Neural crest cell (in vitro differentiated cells): ENCODE data around the gene SLC13A3. TPM values are rescaled to one million over a fixed set of nuclear protein-coding genes. Genes with fewer than 3 reads are reported as not detected.

Experiments used
- DNase-seq: peaks from one replicate; pipeline ENCODE4 v3.0.0; 2021; ENCODE audit warnings: low read depth, mixed read lengths, low spot score
- H3K27ac Mint-ChIP-seq: one replicate; pipeline ENCODE4 v1.8.0; 2021; ENCODE audit warnings: mild to moderate bottlenecking, mixed read lengths; ENCODE audit not compliant: unreplicated experiment
- H3K27me3 Mint-ChIP-seq: 2 replicates; pipeline ENCODE4 v1.8.0; 2021; ENCODE audit warnings: low read depth, mild to moderate bottlenecking, mixed read lengths
- H3K36me3 Mint-ChIP-seq: 2 replicates; pipeline ENCODE4 v1.8.0; 2021; ENCODE audit warnings: low read depth, mild to moderate bottlenecking, mixed read lengths
- H3K4me1 Mint-ChIP-seq: 2 replicates; pipeline ENCODE4 v1.8.0; 2021; ENCODE audit warnings: mixed read lengths
- H3K4me3 Mint-ChIP-seq: one replicate; pipeline ENCODE4 v1.8.0; 2021; ENCODE audit warnings: mild to moderate bottlenecking, mixed read lengths
- H3K9me3 Mint-ChIP-seq: 2 replicates; pipeline ENCODE4 v1.8.0; 2021; ENCODE audit warnings: mixed read lengths
- total RNA-seq: library from RNA; stranded (reverse); gene quantifications from 2 replicates; pipeline ENCODE4 v1.2.1, GENCODE V29; 2021
- TF ChIP-seq, protein P1 (sequence below): fragments of 200-600 bp; sonication (generic); conservative IDR thresholded peaks from 2 replicates; pipeline ENCODE4 v1.5.0; 2021; ENCODE audit warnings: antibody characterized with exemption, mild to moderate bottlenecking

Gene SLC13A3
- total RNA-seq, 1 donor from 2014 or later: 6.7 TPM

DNA sequence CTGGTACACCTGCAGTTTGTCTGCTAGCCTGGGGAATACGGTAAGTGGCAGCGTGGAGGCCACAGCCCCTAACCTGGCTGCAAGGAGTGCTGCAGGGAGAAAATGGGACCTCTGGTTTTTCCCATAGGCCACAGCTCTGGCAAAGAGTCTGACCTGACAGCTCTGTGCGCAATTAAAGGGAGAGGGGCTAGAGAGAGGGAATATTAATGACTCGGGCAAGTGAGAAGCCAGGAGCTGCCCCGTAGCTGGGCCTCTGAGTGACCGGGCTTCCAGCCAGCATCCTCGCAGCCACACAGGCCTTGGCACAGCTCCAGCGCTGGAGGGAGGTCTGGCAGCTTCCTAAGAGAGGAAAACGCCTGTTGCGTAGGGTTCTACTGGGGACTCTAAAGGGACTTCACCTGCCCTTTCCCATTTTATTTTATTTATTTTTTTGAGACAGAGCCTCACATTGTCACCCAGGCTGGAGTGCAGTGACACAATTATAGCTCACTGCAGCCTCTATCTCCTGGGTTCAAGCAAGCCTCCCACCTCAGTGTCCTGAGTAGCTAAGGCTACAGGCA is 82.6 kb downstream of the SLC13A3 start:
- no peak overlapping the region for H3K4me3 Mint-ChIP-seq
- H3K4me1 Mint-ChIP-seq: peaks cover 4% of the 10 kb centered on the region
- no peak for DNase-seq
- no peak overlapping the region for H3K27ac Mint-ChIP-seq
- H3K9me3 Mint-ChIP-seq: no peaks in the 10 kb centered on the region
- H3K27me3 Mint-ChIP-seq: no peaks in the 10 kb centered on the region
- TF ChIP-seq, protein P1, sequence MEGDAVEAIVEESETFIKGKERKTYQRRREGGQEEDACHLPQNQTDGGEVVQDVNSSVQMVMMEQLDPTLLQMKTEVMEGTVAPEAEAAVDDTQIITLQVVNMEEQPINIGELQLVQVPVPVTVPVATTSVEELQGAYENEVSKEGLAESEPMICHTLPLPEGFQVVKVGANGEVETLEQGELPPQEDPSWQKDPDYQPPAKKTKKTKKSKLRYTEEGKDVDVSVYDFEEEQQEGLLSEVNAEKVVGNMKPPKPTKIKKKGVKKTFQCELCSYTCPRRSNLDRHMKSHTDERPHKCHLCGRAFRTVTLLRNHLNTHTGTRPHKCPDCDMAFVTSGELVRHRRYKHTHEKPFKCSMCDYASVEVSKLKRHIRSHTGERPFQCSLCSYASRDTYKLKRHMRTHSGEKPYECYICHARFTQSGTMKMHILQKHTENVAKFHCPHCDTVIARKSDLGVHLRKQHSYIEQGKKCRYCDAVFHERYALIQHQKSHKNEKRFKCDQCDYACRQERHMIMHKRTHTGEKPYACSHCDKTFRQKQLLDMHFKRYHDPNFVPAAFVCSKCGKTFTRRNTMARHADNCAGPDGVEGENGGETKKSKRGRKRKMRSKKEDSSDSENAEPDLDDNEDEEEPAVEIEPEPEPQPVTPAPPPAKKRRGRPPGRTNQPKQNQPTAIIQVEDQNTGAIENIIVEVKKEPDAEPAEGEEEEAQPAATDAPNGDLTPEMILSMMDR: no peak
- no peaks in the 10 kb centered on the region for H3K36me3 Mint-ChIP-seq

DNA sequence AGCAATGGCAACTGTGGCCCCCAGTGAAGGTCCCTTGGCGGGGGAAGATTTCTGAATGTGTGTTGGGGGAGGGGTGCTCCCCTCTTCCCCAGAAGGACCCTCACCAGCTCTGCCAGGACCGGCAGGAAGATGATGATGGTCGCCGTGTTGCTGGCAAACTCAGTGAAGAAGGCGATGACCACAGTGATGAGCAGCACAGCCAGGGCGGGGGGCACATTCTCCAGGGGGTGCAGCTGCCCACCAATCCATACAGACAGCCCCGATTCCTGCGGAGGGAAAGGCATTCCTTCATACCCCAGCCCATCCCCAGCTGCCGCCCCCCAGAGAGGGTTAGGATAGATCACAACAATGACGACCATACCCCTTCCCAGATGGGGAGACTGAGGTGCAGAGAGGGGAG is 85.1 kb downstream of the SLC13A3 start:
- no peak overlapping the region for H3K4me3 Mint-ChIP-seq
- no peaks in the 10 kb centered on the region for H3K36me3 Mint-ChIP-seq
- no peak overlapping the region for H3K27ac Mint-ChIP-seq
- TF ChIP-seq, protein P1: no peak
- H3K9me3 Mint-ChIP-seq: no peaks in the 10 kb centered on the region
- DNase-seq: no peak
- no peaks in the 10 kb centered on the region for H3K4me1 Mint-ChIP-seq
- no peaks in the 10 kb centered on the region for H3K27me3 Mint-ChIP-seq

DNA sequence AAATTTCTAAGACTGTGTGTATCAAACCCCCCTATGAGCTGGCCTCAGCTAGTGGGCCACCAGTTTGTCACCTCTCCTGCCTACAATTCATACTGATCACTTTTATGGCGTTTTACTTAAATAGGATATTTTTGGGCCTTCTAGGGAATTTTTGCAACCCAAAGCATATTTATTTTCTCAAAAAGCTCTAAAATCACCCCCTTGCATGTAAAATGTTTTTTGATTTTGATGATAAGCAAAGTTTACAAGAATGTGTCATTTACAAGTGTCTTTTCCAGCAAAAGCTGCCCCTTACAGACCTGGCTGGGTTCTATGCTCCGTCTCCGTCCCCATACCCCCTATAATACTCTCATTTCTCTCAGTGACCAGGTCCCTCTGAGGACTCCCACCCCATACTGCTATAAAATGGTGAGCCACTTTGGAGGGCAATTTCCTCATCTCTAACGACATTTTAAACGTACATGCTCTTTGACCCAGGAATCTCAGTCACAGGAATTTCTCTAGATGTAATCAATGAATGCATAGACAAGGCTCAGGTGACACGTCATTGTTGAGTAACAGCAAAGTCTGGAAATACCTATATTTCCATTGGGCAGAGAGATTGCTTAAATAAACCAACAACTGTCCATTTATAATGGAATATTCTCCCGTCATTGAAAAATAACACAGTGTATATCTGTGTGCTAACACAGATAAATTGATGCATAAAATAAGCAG is 86.9 kb downstream of the SLC13A3 start:
- H3K4me3 Mint-ChIP-seq: no peak overlapping the region
- DNase-seq: no peak
- TF ChIP-seq, protein P1: no peak
- no peak overlapping the region for H3K27ac Mint-ChIP-seq
- no peaks in the 10 kb centered on the region for H3K9me3 Mint-ChIP-seq
- no peaks in the 10 kb centered on the region for H3K36me3 Mint-ChIP-seq
- H3K4me1 Mint-ChIP-seq: no peaks in the 10 kb centered on the region
- no peaks in the 10 kb centered on the region for H3K27me3 Mint-ChIP-seq

DNA sequence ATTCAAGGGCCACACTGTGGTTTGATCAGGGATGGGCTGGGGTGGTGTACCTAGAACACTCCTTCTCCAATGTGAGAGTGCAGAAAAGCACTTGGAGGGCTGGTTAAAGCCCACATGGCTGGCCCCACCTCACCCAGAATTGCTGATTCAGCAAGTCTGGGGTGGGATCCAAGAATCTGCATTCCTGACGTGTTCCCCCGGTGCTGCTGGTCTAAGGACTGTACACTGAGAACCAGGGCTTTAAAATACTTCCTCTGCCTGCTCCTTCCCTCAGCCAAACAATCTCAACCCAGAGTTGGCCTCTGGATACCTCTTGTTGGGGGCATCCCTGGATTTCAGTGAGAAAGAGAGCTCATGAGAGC is 87.4 kb downstream of the SLC13A3 start:
- H3K27ac Mint-ChIP-seq: no peak overlapping the region
- H3K27me3 Mint-ChIP-seq: no peaks in the 10 kb centered on the region

DNA sequence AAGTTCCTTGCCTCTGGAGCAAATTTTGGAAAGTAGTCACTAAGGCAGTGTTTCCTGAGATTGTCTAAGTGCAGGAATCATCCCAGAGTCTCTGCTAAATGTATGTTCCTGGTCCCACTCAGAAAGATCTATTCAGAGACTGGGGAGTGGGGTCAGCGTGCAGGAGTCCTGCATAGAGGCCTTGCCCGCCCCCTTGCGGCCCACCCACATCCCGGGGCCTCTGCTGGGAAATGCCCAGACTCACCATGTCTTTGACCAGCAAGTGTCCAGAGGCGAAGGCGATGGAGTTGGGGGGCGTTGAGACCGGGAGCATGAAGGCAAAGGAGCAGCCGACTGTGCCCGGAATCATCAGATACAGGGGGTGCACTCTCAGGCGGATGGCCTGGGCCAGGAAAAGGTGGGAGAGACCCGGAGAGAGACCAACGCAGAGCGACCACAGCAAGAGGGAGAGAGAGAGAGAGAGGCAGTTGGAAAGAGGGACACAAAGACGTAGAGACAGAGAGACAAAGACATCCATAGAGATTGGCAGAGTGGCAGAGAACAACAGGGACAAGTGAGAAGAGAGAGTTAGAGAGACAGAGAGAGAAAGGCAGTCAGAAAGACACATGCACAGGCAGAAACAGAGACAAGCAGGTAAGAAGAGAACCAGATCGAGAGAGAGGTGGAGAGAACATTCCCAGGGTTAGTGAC is 87.9 kb downstream of the SLC13A3 start:
- peak; percentile 20 for DNase-seq
- Mint-ChIP-seq H3K27me3 (no peaks in the 10 kb centered on the region), H3K9me3 (no peaks in the 10 kb centered on the region), H3K27ac (no peak overlapping the region), H3K36me3 (no peaks in the 10 kb centered on the region), H3K4me1 (no peaks in the 10 kb centered on the region), H3K4me3 (no peak overlapping the region)
- TF ChIP-seq, protein P1: no peak

More for the DNA sequence above, 87.4 kb downstream of the SLC13A3 start:
- DNase-seq: no peak
- Mint-ChIP-seq H3K4me3 (no peak overlapping the region), H3K4me1 (no peaks in the 10 kb centered on the region), H3K36me3 (no peaks in the 10 kb centered on the region), H3K9me3 (no peaks in the 10 kb centered on the region)
- TF ChIP-seq, protein P1: no peak
